ENCODE results near the gene SCCPDH. TPM values are rescaled to one million over a fixed set of nuclear protein-coding genes. Genes with fewer than 3 reads are reported as not detected.

The SCCPDH gene
- total RNA-seq, 3 donors from 2014 or later, result 11.3 to 30.8 (median 23.7) TPM

DNA sequence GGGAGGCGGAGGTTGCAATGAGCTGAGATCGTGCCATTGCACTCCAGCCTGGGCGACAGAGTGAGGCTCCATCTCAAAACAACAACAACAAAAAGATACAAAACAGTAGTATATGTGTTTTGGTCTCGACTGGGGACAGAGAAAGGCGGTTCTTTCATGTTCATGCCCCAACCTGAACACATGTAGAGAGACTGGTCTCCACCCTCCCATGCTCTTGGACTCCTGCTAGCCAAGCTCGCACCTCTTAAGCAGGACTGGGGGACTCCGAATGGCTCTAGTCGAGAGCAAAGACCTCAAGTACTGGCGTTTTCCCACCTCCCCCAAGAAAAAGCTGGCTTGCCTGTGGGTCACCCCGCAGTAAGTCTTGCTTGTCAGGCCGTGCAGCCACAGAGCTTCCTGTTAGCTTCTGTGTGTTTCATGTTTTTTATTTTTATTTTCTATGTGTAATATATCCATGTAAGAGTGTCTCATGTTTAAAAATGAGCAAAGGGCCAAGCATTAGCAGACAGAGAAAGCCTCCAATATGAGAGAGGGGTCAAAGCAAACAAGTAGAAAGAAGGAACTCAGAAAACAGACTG, 91.6 kb downstream of the SCCPDH start:
- Histone ChIP-seq H3K4me1 (no peaks in the 10 kb centered on the region), H3K27me3 (peaks cover 0 to 7% of the 10 kb centered on the region in 2 donors), H3K4me3 (no peak overlapping the region), H3K9me3 (no peaks in the 10 kb centered on the region), H3K36me3 (no peaks in the 10 kb centered on the region), H3K27ac (no peak overlapping the region)
- TF ChIP-seq POLR2A (IDR thresholded peaks at IDR 0.05), result no peak
- TF ChIP-seq, protein P1, sequence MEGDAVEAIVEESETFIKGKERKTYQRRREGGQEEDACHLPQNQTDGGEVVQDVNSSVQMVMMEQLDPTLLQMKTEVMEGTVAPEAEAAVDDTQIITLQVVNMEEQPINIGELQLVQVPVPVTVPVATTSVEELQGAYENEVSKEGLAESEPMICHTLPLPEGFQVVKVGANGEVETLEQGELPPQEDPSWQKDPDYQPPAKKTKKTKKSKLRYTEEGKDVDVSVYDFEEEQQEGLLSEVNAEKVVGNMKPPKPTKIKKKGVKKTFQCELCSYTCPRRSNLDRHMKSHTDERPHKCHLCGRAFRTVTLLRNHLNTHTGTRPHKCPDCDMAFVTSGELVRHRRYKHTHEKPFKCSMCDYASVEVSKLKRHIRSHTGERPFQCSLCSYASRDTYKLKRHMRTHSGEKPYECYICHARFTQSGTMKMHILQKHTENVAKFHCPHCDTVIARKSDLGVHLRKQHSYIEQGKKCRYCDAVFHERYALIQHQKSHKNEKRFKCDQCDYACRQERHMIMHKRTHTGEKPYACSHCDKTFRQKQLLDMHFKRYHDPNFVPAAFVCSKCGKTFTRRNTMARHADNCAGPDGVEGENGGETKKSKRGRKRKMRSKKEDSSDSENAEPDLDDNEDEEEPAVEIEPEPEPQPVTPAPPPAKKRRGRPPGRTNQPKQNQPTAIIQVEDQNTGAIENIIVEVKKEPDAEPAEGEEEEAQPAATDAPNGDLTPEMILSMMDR (IDR thresholded peaks at IDR 0.05), result no peak
- no peak for TF ChIP-seq POLR2AphosphoS5 (IDR thresholded peaks at IDR 0.05)
- DNase-seq (ENCODE audit: low spot score in 2 of 2), result no peak
- intact Hi-C loops (cut with DNase I; ENCODE audit: low total_unique reads), result no loop called here

Other genes starting within 250 kb of the SCCPDH start
- 10 to 100 TPM; 16.8 to 28.8 (median 19.5) TPM for gene SMYD3, start 217.1 kb upstream of the SCCPDH start, total RNA-seq
- gene TFB2M, start 158.1 kb upstream of the SCCPDH start, total RNA-seq, result 10 to 100 TPM in 2 of 3 donors, 1 to 10 TPM in 1; 9.0 to 15.5 (median 13.4) TPM
- gene CNST, start 158.0 kb upstream of the SCCPDH start, total RNA-seq, result 10 to 100 TPM; 25.9 to 30.9 (median 26.4) TPM
- gene AHCTF1, start 207.5 kb downstream of the SCCPDH start, total RNA-seq, result 10 to 100 TPM; 44.9 to 82.2 (median 55.9) TPM